Kidney (tissue), 14 donors: ENCODE results near the gene KCNG2. TPM values are rescaled to one million over a fixed set of nuclear protein-coding genes. Genes with fewer than 3 reads are reported as not detected.

Experiments used
- DNase-seq, 5 donors: peaks; one replicate each; pipeline ENCODE4 v3.0.0-alpha.2; 2013 to 2020
- FAIRE-seq: peaks from 2 replicates; lab custom pipeline; 2012; peaks lifted over from hg19 to GRCh38; lab: Jason Lieb, UNC
- H3K27ac ChIP-seq, 2 donors: one replicate each; pipeline ENCODE4 v1.7.0; 2013; ENCODE audit warnings: low read depth in 2 of 2, low read length in 2 of 2, inconsistent platforms in 1 of 2
- H3K27me3 ChIP-seq: one replicate; pipeline ENCODE4 v1.7.1; 2013; ENCODE audit warnings: low read length, inconsistent platforms; ENCODE audit not compliant: control insufficient read depth, insufficient read depth
- H3K36me3 ChIP-seq, 3 donors: one replicate each; pipeline versions ENCODE4 v1.7.0 to v1.7.1; 2013; ENCODE audit warnings: low read length in 3 of 3, control low read depth in 1 of 3, inconsistent platforms in 1 of 3; ENCODE audit not compliant: insufficient read depth in 3 of 3, control insufficient read depth in 2 of 3
- H3K4me1 ChIP-seq, 3 donors: one replicate each; pipeline versions ENCODE4 v1.7.0 to v1.7.1; 2013; ENCODE audit warnings: low read length in 3 of 3, inconsistent platforms in 1 of 3, low read depth in 1 of 3; ENCODE audit not compliant: control insufficient read depth in 2 of 3, insufficient read depth in 2 of 3
- H3K4me3 ChIP-seq, 3 donors: one replicate each; pipeline versions ENCODE4 v1.7.0 to v1.8.1; 2013; ENCODE audit warnings: low read length in 3 of 3, control low read depth in 1 of 3, inconsistent platforms in 1 of 3
- H3K9ac ChIP-seq, 3 donors: one replicate each; pipeline versions ENCODE4 v1.7.0 to v1.7.1; 2013; ENCODE audit warnings: low read length in 3 of 3, control low read depth in 1 of 3, inconsistent platforms in 1 of 3
- H3K9me3 ChIP-seq, 3 donors: one replicate each; pipeline versions ENCODE4 v1.7.0 to v1.7.1; 2013; ENCODE audit warnings: low read length in 3 of 3, control low read depth in 1 of 3, inconsistent platforms in 1 of 3; ENCODE audit not compliant: control insufficient read depth in 2 of 3, insufficient read depth in 1 of 3
- intact Hi-C: fragments of 100-400 bp; cut with DNase I; formaldehyde crosslinking; loops from one replicate; pipeline ENCODE4 v1.11.1; 2022
- polyA plus RNA-seq: library from polyadenylated mRNA; stranded (reverse); fragments of 350-450 nt; fragmentation: Illumina TruSeq; extraction: RNeasy Lipid Tissue Mini Kit (QIAGEN cat#74804); gene quantifications from one replicate; pipeline ENCODE4 v1.2.3, GENCODE V29; 2014; ENCODE audit warnings: low read depth, low replicate concordance; ENCODE audit not compliant: insufficient read depth
- total RNA-seq: library from RNA; stranded (reverse); fragmentation: NEBNext Ultra II Directional; extraction: Animal tissue kit (Norgen Biotek cat#: 25700); gene quantifications from one replicate; pipeline ENCODE4 v1.2.1, GENCODE V29; 2021
- TF ChIP-seq, protein P1 (sequence below): IDR thresholded peaks from 3 replicates; pipeline ENCODE4 v1.5.1; 2012; ENCODE audit warnings: mild to moderate bottlenecking, moderate library complexity, borderline replicate concordance; ENCODE audit not compliant: insufficient read depth; ENCODE audit errors: extremely low read depth
- donor health status: control.
- donor health status: control.
- donor health status: control.
- donor health status: control.
- donor health status: control.
- donor health status: DM: yes; HTN: yes; CAD: no.
- donor health status: Normal renal cell carcinoma (clear cell type).

Gene KCNG2
- total and polyA plus RNA-seq, 2 donors from 2014 or later: 0.76 TPM; not detected in 1

DNA sequence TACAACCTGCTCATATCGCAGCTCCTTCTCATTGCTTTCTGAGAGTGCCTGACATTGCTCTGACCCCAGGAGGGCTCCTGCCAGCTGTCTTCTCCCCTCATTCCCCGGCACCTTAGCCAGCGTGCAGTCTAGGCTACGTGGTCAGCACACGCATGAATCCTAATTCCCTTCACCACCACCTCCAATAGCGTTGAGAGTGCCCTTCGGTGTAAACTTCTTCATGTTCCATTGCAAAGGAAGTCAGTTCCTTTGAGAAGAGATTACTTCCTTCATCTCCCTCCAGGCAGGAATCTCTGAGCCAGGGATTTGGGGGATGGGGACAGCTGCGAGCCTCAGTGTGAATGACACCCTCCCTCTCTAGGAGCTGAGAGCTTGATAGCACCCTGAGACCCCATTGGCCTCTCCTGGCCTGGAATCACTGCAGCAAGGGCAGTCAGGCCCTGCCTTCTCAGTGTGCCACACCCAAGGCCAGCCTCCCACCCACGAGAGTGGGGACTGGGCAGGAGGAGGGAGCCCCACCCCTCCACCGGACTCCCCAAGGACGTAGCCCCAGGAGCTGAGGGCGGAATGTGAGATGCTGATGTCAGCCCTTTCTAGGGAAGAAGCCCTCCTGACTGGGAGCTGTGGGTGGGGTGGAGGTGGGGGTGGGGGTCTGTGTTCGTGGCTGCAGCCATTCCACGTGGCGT lies 100.3 kb downstream of the KCNG2 start:
- DNase-seq (peak in 2 of 5 donors; percentile 6 to 41), FAIRE-seq (no peak)
- Histone ChIP-seq H3K9ac (no peak overlapping the region), H3K9me3 (peaks cover 3 to 24% (median 14%) of the 10 kb centered on the region in 3 donors), H3K27me3 (no peaks in the 10 kb centered on the region), H3K4me3 (no peak overlapping the region), H3K4me1 (no peaks in the 10 kb centered on the region), H3K36me3 (no peaks in the 10 kb centered on the region), H3K27ac (no peak overlapping the region)
- TF ChIP-seq, protein P1, sequence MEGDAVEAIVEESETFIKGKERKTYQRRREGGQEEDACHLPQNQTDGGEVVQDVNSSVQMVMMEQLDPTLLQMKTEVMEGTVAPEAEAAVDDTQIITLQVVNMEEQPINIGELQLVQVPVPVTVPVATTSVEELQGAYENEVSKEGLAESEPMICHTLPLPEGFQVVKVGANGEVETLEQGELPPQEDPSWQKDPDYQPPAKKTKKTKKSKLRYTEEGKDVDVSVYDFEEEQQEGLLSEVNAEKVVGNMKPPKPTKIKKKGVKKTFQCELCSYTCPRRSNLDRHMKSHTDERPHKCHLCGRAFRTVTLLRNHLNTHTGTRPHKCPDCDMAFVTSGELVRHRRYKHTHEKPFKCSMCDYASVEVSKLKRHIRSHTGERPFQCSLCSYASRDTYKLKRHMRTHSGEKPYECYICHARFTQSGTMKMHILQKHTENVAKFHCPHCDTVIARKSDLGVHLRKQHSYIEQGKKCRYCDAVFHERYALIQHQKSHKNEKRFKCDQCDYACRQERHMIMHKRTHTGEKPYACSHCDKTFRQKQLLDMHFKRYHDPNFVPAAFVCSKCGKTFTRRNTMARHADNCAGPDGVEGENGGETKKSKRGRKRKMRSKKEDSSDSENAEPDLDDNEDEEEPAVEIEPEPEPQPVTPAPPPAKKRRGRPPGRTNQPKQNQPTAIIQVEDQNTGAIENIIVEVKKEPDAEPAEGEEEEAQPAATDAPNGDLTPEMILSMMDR: no peak
- intact Hi-C loops: no loop called here

DNA sequence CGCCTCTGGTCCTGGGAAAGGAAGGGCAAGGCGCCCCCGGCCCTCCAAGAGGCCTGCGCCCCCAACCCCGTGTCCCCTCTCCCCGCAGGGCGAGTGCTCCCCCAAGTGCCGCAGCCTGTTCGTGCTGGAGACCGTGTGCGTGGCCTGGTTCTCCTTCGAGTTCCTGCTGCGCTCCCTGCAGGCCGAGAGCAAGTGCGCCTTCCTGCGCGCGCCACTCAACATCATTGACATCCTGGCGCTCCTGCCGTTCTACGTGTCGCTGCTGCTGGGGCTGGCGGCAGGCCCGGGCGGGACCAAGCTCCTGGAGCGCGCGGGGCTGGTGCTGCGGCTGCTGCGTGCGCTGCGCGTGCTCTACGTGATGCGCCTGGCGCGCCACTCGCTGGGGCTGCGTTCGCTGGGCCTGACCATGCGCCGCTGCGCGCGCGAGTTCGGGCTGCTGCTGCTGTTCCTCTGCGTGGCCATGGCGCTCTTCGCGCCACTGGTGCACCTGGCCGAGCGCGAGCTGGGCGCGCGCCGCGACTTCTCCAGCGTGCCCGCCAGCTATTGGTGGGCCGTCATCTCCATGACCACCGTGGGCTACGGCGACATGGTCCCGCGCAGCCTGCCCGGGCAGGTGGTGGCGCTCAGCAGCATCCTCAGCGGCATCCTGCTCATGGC lies 101.3 kb downstream of the KCNG2 start:
- DNase-seq (peak in 2 of 5 donors; percentile 34 to 66), FAIRE-seq (no peak)
- TF ChIP-seq, protein P1: no peak
- Histone ChIP-seq H3K36me3 (no peaks in the 10 kb centered on the region), H3K27me3 (no peaks in the 10 kb centered on the region), H3K9ac (no peak overlapping the region), H3K4me3 (no peak overlapping the region), H3K27ac (no peak overlapping the region), H3K9me3 (peaks cover 3 to 14% (median 11%) of the 10 kb centered on the region in 3 donors), H3K4me1 (no peaks in the 10 kb centered on the region)
- intact Hi-C loops: no loop called here

DNA sequence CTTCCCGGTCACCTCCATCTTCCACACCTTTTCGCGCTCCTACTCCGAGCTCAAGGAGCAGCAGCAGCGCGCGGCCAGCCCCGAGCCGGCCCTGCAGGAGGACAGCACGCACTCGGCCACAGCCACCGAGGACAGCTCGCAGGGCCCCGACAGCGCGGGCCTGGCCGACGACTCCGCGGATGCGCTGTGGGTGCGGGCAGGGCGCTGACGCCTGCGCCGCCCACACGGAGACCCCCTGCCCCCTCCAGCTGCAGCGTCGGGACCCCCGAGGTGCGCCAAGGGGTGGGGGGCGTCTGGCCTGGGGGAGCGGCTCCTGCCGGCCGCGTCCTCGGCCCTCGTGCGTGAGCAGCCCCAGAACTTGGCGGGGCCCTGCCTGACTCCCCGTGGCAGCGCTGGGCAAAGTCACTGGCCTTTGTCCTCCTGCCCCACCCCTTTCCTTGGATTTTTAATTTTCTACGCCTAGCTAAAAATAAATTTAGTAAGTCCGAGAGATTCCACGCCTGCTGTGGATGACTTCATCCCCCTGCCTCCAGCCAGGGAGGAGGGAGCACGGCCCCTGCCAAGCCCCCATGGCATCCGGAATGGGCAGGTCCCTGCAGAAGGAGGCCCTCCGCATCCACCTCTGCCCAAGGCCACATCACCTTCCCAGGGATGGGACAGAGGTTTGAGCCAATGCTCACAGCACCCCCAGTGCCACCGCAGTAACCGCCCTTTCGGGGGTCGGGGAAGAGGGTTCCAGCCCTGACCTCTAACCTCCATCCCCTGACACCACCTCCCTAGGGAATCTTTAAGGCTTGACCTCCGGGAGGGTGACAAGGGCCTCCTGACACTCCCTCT lies 102.1 kb downstream of the KCNG2 start:
- no peak overlapping the region for H3K4me3 ChIP-seq
- TF ChIP-seq, protein P1: no peak
- no peaks in the 10 kb centered on the region for H3K27me3 ChIP-seq
- no peak overlapping the region for H3K27ac ChIP-seq
- no peaks in the 10 kb centered on the region for H3K4me1 ChIP-seq
- FAIRE-seq (no peak), DNase-seq (peak in 3 of 5 donors; percentile 7 to 63 (median 39))
- H3K36me3 ChIP-seq: no peaks in the 10 kb centered on the region
- H3K9ac ChIP-seq: no peak overlapping the region
- intact Hi-C loops: no loop called here
- peaks cover 2 to 11% (median 7%) of the 10 kb centered on the region in 3 donors for H3K9me3 ChIP-seq
